ENCODE measurements around the gene FAM13A.

- TF ChIP-seq CTCF (IDR thresholded peaks at IDR 0.05; ENCODE audit: poor library complexity) (no peak), EZH2phosphoT487 (IDR thresholded peaks at IDR 0.05; ENCODE audit: low read depth, severe bottlenecking, unreplicated experiment) (no peak), EZH2 (IDR thresholded peaks at IDR 0.05; ENCODE audit: borderline replicate concordance) (no peak)
Observed at GRCh38 chr4:89021062-89021461, 35.9 kb downstream of the FAM13A start.

All from hepatocyte (in vitro differentiated cells).